Measurements from ENCODE around the gene P2RY14. TPM values are rescaled to one million over a fixed set of nuclear protein-coding genes. Genes with fewer than 3 reads are reported as not detected.
A peak's percentile ranks its signal among the peaks of the same experiment; 100 is the strongest.

The P2RY14 gene
- total RNA-seq, 1 donor from 2014 or later: 0.11 TPM

DNA sequence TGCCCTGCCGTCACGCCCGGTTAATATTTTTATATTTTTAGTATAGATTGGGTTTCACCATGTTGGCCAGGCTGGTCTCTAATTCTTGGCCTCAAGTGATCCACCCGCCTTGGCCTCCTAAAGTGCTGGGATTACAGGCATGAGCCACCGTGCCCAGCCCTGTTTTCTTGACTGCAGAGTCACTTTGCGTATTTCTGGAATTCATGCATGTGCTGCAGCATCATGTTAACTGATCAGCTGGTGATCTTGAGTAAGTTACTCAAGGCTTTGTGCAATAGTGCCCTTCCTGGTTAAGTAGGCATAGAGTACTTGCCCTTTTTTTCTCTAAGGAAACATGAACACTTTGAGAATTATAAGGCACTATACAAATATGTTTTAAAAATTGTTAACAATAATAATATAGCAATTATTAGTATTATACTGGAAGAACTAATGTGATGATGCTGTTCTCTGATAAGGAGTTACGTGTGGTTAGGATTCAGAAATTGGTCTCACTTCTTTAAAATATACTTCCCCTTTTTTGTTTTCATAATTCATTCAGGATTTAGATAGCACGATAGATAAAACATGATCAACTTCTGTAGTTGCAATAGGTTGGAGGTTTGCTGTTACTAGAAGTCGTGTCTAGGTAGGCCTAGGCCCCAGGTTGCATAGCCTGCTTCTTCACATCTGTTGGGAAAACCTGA, 108.9 kb downstream of the P2RY14 start:
- no peaks in the 10 kb centered on the region for H3K36me3 ChIP-seq (ENCODE audit: insufficient read depth, low read length)
- DNase-seq (ENCODE audit: low read depth) (no peak), FAIRE-seq (no peak)
- H3K9me3 Mint-ChIP-seq (ENCODE audit: unreplicated experiment): no peaks in the 10 kb centered on the region
- no peaks in the 10 kb centered on the region for H3K9me3 ChIP-seq (ENCODE audit: insufficient read depth, low read depth, low read length)
- no peak overlapping the region for H3K27ac ChIP-seq (ENCODE audit: low read depth, low read length)
- peaks cover 5% of the 10 kb centered on the region for H3K36me3 Mint-ChIP-seq (ENCODE audit: low read depth, unreplicated experiment)
- H3K4me3 Mint-ChIP-seq (ENCODE audit: unreplicated experiment): no peak overlapping the region
- no peaks in the 10 kb centered on the region for H3K27me3 ChIP-seq (ENCODE audit: insufficient read depth, low read length)
- H3K4me3 ChIP-seq (ENCODE audit: insufficient read depth, low read depth, low read length): no peak overlapping the region
- no peaks in the 10 kb centered on the region for H3K79me2 ChIP-seq (ENCODE audit: insufficient read depth, low read length)
- H4K20me1 ChIP-seq (ENCODE audit: insufficient read depth, low read length): no peaks in the 10 kb centered on the region
- peaks cover 17% of the 10 kb centered on the region for H3K4me1 Mint-ChIP-seq (ENCODE audit: low read depth, unreplicated experiment)
- no peak overlapping the region for H3K9ac ChIP-seq (ENCODE audit: low read length)
- H2AFZ ChIP-seq (ENCODE audit: low read depth, low read length): no peak overlapping the region
- no peaks in the 10 kb centered on the region for H3K4me1 ChIP-seq (ENCODE audit: insufficient read depth, low read length)
- no peak overlapping the region for H3K4me2 ChIP-seq (ENCODE audit: low read length)
- no peaks in the 10 kb centered on the region for H3K27me3 Mint-ChIP-seq (ENCODE audit: low read depth, unreplicated experiment)
- H3K27ac Mint-ChIP-seq (ENCODE audit: unreplicated experiment): no peak overlapping the region
- TF ChIP-seq EZH2 (IDR thresholded peaks at IDR 0.05; ENCODE audit: insufficient read depth, low read length): no peak
- TF ChIP-seq, protein P1, sequence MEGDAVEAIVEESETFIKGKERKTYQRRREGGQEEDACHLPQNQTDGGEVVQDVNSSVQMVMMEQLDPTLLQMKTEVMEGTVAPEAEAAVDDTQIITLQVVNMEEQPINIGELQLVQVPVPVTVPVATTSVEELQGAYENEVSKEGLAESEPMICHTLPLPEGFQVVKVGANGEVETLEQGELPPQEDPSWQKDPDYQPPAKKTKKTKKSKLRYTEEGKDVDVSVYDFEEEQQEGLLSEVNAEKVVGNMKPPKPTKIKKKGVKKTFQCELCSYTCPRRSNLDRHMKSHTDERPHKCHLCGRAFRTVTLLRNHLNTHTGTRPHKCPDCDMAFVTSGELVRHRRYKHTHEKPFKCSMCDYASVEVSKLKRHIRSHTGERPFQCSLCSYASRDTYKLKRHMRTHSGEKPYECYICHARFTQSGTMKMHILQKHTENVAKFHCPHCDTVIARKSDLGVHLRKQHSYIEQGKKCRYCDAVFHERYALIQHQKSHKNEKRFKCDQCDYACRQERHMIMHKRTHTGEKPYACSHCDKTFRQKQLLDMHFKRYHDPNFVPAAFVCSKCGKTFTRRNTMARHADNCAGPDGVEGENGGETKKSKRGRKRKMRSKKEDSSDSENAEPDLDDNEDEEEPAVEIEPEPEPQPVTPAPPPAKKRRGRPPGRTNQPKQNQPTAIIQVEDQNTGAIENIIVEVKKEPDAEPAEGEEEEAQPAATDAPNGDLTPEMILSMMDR (IDR thresholded peaks at IDR 0.05; ENCODE audit: insufficient read depth, low read depth, low read length): no peak

DNA sequence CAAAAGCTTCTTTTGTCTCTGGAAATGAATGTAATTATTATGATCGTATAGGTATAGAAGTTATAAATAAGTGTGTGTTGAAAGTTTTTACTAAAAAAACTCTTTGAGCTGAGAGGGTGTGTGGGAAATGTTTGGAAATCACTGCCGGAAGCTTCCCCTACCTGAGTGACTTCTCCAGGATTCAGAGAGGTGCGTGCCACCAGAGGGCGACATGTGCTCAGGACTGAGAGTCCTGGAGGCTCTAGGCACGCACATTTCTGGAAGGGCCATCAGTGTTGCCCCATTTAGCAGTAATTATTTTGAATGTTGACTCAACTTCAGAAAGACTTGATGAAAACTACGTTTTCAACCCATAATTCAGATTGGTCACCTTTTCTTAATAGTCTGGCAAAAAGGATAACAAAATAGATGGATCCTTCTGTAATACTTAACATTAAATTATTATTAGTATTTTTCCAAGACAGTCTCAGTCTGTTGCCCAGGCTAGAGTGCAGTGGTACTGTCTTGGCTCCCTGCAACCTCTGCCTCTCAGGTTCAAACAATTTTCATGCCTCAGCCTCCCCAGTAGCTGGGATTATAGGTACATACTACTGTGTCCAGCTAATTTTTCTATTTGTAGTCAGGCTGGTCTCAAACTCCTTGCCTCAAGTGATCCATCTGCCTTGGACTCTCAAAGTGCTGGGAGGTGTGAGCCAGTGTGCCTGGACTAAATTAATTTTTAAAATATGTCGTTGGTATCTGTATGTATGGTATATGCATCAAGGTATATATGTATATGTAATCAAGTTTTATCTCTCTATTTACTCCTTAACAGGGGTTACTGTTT, 109.9 kb downstream of the P2RY14 start:
- FAIRE-seq (peak; percentile 17), DNase-seq (ENCODE audit: low read depth) (peak; percentile 20)
- no peaks in the 10 kb centered on the region for H3K27me3 Mint-ChIP-seq (ENCODE audit: low read depth, unreplicated experiment)
- no peaks in the 10 kb centered on the region for H3K9me3 ChIP-seq (ENCODE audit: insufficient read depth, low read depth, low read length)
- no peaks in the 10 kb centered on the region for H4K20me1 ChIP-seq (ENCODE audit: insufficient read depth, low read length)
- no peak overlapping the region for H3K27ac ChIP-seq (ENCODE audit: low read depth, low read length)
- no peak for TF ChIP-seq EZH2 (IDR thresholded peaks at IDR 0.05; ENCODE audit: insufficient read depth, low read length)
- TF ChIP-seq, protein P1 (IDR thresholded peaks at IDR 0.05; ENCODE audit: insufficient read depth, low read depth, low read length): peak; percentile 82
- no peak overlapping the region for H3K27ac Mint-ChIP-seq (ENCODE audit: unreplicated experiment)
- no peaks in the 10 kb centered on the region for H3K4me1 ChIP-seq (ENCODE audit: insufficient read depth, low read length)
- H3K4me3 ChIP-seq (ENCODE audit: insufficient read depth, low read depth, low read length): no peak overlapping the region
- no peaks in the 10 kb centered on the region for H3K27me3 ChIP-seq (ENCODE audit: insufficient read depth, low read length)
- no peak overlapping the region for H2AFZ ChIP-seq (ENCODE audit: low read depth, low read length)
- H3K4me3 Mint-ChIP-seq (ENCODE audit: unreplicated experiment): no peak overlapping the region
- no peaks in the 10 kb centered on the region for H3K9me3 Mint-ChIP-seq (ENCODE audit: unreplicated experiment)
- no peaks in the 10 kb centered on the region for H3K79me2 ChIP-seq (ENCODE audit: insufficient read depth, low read length)
- H3K4me1 Mint-ChIP-seq (ENCODE audit: low read depth, unreplicated experiment): peaks cover 17% of the 10 kb centered on the region
- no peak overlapping the region for H3K4me2 ChIP-seq (ENCODE audit: low read length)
- peaks cover 5% of the 10 kb centered on the region for H3K36me3 Mint-ChIP-seq (ENCODE audit: low read depth, unreplicated experiment)
- H3K36me3 ChIP-seq (ENCODE audit: insufficient read depth, low read length): no peaks in the 10 kb centered on the region
- H3K9ac ChIP-seq (ENCODE audit: low read length): no peak overlapping the region

All from astrocyte (in vitro differentiated cells and primary cell).